Measurements from ENCODE around the gene DMRT1.
A peak's percentile ranks its signal among the peaks of the same experiment; 100 is the strongest.

The DMRT1 gene

GRCh38 chr9:976258-976942 lies 134.9 kb downstream of the DMRT1 start, which contains the start of gene DMRT3:
TSS of gene DMRT3 (plus strand) at chr9:976655. CDS start at chr9:977002, 347 bp downstream.
- peak; percentile 56 for DNase-seq (ENCODE audit: low spot score)
- in situ Hi-C loops (cut with MboI; ENCODE audit: low pct_unique_long_range_greater_than_20kb, low sequenced_read_pairs, unreplicated experiment), result loop anchor here (10.0 to 25.0 kb wide), 2 partner anchors 68 to 364 kb away; no protein-coding TSS in a partner anchor
- TF ChIP-seq CTCF (IDR thresholded peaks at IDR 0.05; ENCODE audit: extremely low read depth, insufficient read depth, missing control alignments), result no peak

- no peak for DNase-seq (ENCODE audit: low spot score)
- TF ChIP-seq CTCF (IDR thresholded peaks at IDR 0.05; ENCODE audit: extremely low read depth, insufficient read depth, missing control alignments), result no peak
Measured at GRCh38 chr9:976943-977837, 135.7 kb downstream of the DMRT1 start.

GRCh38 chr9:977838-978830 lies 136.6 kb downstream of the DMRT1 start:
- no peak for TF ChIP-seq CTCF (IDR thresholded peaks at IDR 0.05; ENCODE audit: extremely low read depth, insufficient read depth, missing control alignments)
- DNase-seq (ENCODE audit: low spot score), result no peak
- in situ Hi-C loops (cut with MboI; ENCODE audit: low pct_unique_long_range_greater_than_20kb, low sequenced_read_pairs, unreplicated experiment), result loop anchor here (10.0 to 25.0 kb wide), 2 partner anchors 67 to 366 kb away; no protein-coding TSS in a partner anchor

More at GRCh38 chr9:976943-977837, 135.7 kb downstream of the DMRT1 start:
- in situ Hi-C loops (cut with MboI; ENCODE audit: low pct_unique_long_range_greater_than_20kb, low sequenced_read_pairs, unreplicated experiment), result loop anchor here (10.0 to 25.0 kb wide), 2 partner anchors 68 to 365 kb away; no protein-coding TSS in a partner anchor

- TF ChIP-seq CTCF (IDR thresholded peaks at IDR 0.05; ENCODE audit: extremely low read depth, insufficient read depth, missing control alignments), result no peak
- DNase-seq (ENCODE audit: low spot score), result no peak
- in situ Hi-C loops (cut with MboI; ENCODE audit: low pct_unique_long_range_greater_than_20kb, low sequenced_read_pairs, unreplicated experiment), result loop anchor here (10.0 to 25.0 kb wide), 2 partner anchors 65 to 368 kb away; no protein-coding TSS in a partner anchor
Measured at GRCh38 chr9:979983-980382, 138.5 kb downstream of the DMRT1 start.

- no peak for TF ChIP-seq CTCF (IDR thresholded peaks at IDR 0.05; ENCODE audit: extremely low read depth, insufficient read depth, missing control alignments)
- no peak for DNase-seq (ENCODE audit: low spot score)
- in situ Hi-C loops (cut with MboI; ENCODE audit: low pct_unique_long_range_greater_than_20kb, low sequenced_read_pairs, unreplicated experiment), result loop anchor here (25.0 kb wide), 1 partner anchor 368 kb away; no protein-coding TSS in a partner anchor
Measured at GRCh38 chr9:980640-981039, 139.1 kb downstream of the DMRT1 start.
